MM.1S (cell line): ENCODE measurements around the gene TMEM272.

Experiments used
- DNase-seq: peaks from one replicate; pipeline ENCODE4 v3.0.0-alpha.2; 2015
- H2AFZ ChIP-seq: fragments of 300-600 bp; sonication (generic); 2 replicates; pipeline ENCODE4 v1.6.0; 2016; ENCODE audit warnings: antibody characterized with exemption, low read length
- H3F3A ChIP-seq: fragments of 300-600 bp; sonication (generic); 2 replicates; pipeline ENCODE4 v1.6.1; 2016; ENCODE audit warnings: mild to moderate bottlenecking, antibody characterized with exemption, low read length, moderate library complexity, mixed read lengths; ENCODE audit not compliant: insufficient read depth
- H3K27ac ChIP-seq: fragments of 300-600 bp; sonication (generic); 2 replicates; pipeline ENCODE4 v1.5.1; 2016; ENCODE audit warnings: mild to moderate bottlenecking, low read length
- H3K27me3 ChIP-seq: fragments of 300-600 bp; sonication (generic); replicated peaks from 2 replicates; pipeline ENCODE4 v1.6.0; 2016; ENCODE audit warnings: low read length; ENCODE audit not compliant: insufficient read depth
- H3K36me3 ChIP-seq: fragments of 300-600 bp; sonication (generic); replicated peaks from 2 replicates; pipeline ENCODE4 v1.6.1; 2016; ENCODE audit warnings: mild to moderate bottlenecking, low read length, mixed read lengths; ENCODE audit not compliant: insufficient read depth
- H3K4me1 ChIP-seq: fragments of 300-600 bp; sonication (generic); 2 replicates; pipeline ENCODE4 v1.6.1; 2016; ENCODE audit warnings: low read length, mixed read lengths
- H3K4me2 ChIP-seq: fragments of 300-600 bp; sonication (generic); 2 replicates; pipeline ENCODE4 v1.6.0; 2016; ENCODE audit warnings: low read depth, low read length
- H3K4me3 ChIP-seq: fragments of 300-600 bp; sonication (generic); 2 replicates; pipeline ENCODE4 v1.5.1; 2016; ENCODE audit warnings: low read length, mixed read lengths
- H3K79me2 ChIP-seq: fragments of 300-600 bp; sonication (generic); 2 replicates; pipeline ENCODE4 v1.6.1; 2016; ENCODE audit warnings: mixed run types, low read length, mixed read lengths
- H3K9ac ChIP-seq: fragments of 300-600 bp; sonication (generic); 2 replicates; pipeline ENCODE4 v1.6.1; 2016; ENCODE audit warnings: low read length, mixed read lengths
- H3K9me2 ChIP-seq: fragments of 300-600 bp; sonication (generic); replicated peaks from 2 replicates; pipeline ENCODE4 v1.6.1; 2016; ENCODE audit warnings: mild to moderate bottlenecking, low read length, mixed read lengths; ENCODE audit not compliant: insufficient read depth
- H3K9me3 ChIP-seq: fragments of 300-600 bp; sonication (generic); replicated peaks from 2 replicates; pipeline ENCODE4 v1.6.1; 2016; ENCODE audit warnings: mild to moderate bottlenecking, low read length, mixed read lengths; ENCODE audit not compliant: insufficient read depth
- H4K20me1 ChIP-seq: fragments of 300-600 bp; sonication (generic); 2 replicates; pipeline ENCODE4 v1.6.1; 2016; ENCODE audit warnings: mild to moderate bottlenecking, low read length, moderate library complexity, mixed read lengths; ENCODE audit not compliant: insufficient read depth
- EZH2 ChIP-seq: fragments of 300-600 bp; sonication (generic); optimal IDR thresholded peaks from 2 replicates; pipeline ENCODE3; 2017; ENCODE audit warnings: low read depth, mild to moderate bottlenecking, antibody characterized with exemption, low read length, mixed read lengths
- EZH2phosphoT487 ChIP-seq: fragments of 300-600 bp; sonication (generic); IDR thresholded peaks from 2 replicates; pipeline ENCODE4 v1.6.1; 2018; ENCODE audit warnings: antibody characterized with exemption, low read length
- TF ChIP-seq, protein P1 (sequence below): fragments of 300-600 bp; sonication (generic); IDR thresholded peaks from 2 replicates; pipeline ENCODE4 v1.5.1; 2016; ENCODE audit warnings: antibody characterized with exemption, low read length, mixed read lengths

The TMEM272 gene

DNA sequence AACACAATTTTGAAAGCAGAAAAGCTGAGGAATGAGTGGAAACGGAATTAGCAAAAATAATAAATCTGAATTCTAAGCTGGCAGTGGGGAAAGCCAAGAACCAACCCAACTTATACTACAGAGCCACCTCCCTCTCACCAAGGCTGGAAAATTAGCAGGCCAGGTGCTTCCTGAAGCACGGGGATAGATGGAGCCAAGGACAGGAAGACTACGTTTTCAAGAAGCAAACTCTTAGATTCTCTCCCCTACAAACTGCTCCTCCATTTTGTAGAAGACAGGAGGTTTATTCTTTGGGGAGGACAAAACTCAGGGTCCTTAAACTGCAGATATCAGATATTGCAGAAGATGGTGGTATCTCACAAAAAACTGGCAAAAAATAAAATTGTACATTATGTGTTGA is 25.6 kb upstream of the TMEM272 start:
- no peak overlapping the region for H3K4me3 ChIP-seq
- no peak overlapping the region for H3K27ac ChIP-seq
- no peak overlapping the region for H3K4me2 ChIP-seq
- no peaks in the 10 kb centered on the region for H3K79me2 ChIP-seq
- H2AFZ ChIP-seq, result no peak overlapping the region
- H3K36me3 ChIP-seq, result no peaks in the 10 kb centered on the region
- H3F3A ChIP-seq, result no peaks in the 10 kb centered on the region
- H3K9me3 ChIP-seq, result no peaks in the 10 kb centered on the region
- DNase-seq, result no peak
- TF ChIP-seq EZH2, result no peak
- TF ChIP-seq EZH2phosphoT487, result no peak
- TF ChIP-seq, protein P1, sequence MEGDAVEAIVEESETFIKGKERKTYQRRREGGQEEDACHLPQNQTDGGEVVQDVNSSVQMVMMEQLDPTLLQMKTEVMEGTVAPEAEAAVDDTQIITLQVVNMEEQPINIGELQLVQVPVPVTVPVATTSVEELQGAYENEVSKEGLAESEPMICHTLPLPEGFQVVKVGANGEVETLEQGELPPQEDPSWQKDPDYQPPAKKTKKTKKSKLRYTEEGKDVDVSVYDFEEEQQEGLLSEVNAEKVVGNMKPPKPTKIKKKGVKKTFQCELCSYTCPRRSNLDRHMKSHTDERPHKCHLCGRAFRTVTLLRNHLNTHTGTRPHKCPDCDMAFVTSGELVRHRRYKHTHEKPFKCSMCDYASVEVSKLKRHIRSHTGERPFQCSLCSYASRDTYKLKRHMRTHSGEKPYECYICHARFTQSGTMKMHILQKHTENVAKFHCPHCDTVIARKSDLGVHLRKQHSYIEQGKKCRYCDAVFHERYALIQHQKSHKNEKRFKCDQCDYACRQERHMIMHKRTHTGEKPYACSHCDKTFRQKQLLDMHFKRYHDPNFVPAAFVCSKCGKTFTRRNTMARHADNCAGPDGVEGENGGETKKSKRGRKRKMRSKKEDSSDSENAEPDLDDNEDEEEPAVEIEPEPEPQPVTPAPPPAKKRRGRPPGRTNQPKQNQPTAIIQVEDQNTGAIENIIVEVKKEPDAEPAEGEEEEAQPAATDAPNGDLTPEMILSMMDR, result no peak
- no peaks in the 10 kb centered on the region for H3K27me3 ChIP-seq
- no peak overlapping the region for H3K9ac ChIP-seq
- H3K9me2 ChIP-seq, result no peaks in the 10 kb centered on the region
- no peaks in the 10 kb centered on the region for H4K20me1 ChIP-seq
- no peaks in the 10 kb centered on the region for H3K4me1 ChIP-seq

DNA sequence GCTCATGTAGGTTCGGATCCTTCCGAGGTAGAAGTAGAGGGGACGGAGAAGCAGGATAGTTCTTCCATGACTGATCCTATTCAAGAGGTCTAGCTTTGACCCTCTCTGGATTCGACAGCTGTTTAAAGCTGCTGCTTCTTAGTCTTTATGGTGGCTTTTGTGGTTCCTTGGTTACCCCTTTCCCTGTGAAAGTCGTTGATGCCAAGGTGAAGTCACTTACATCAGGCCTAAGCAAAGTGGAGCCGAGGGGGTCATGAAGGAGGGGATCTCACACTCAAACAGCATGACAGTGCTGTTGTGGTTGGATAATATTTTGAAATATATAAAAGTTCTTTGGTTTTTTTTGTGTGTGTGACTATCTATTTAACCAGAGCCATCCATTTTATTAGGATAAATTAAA is 24.9 kb upstream of the TMEM272 start:
- Histone ChIP-seq H3K27me3 (no peaks in the 10 kb centered on the region), H3K9ac (no peak overlapping the region), H4K20me1 (no peaks in the 10 kb centered on the region), H3K9me3 (no peaks in the 10 kb centered on the region), H3K36me3 (no peaks in the 10 kb centered on the region), H3K79me2 (no peaks in the 10 kb centered on the region), H3K4me3 (no peak overlapping the region), H3F3A (no peaks in the 10 kb centered on the region), H3K9me2 (no peaks in the 10 kb centered on the region), H3K4me1 (no peaks in the 10 kb centered on the region), H2AFZ (no peak overlapping the region), H3K4me2 (no peak overlapping the region), H3K27ac (no peak overlapping the region)
- DNase-seq, result no peak
- TF ChIP-seq, protein P1, result no peak
- TF ChIP-seq EZH2, result no peak
- TF ChIP-seq EZH2phosphoT487, result no peak

DNA sequence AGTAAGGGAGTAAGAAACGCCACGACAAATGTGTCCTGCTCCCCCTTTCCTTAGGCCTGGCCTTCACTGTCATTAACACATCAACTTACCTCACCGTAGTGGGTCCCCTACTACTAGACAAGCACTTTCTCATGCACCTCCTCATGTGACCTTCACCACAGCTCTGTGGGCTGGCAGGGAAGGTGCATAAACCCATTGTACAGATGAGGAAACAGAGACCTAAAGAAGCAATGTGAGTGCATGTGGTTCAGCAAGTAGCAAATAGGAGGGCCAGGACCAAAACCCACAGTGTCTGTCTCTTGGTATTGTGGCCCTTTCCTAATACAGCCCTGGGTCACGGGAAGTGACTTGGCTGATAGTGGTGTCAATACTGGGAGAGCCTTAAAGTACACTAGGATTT is 22.1 kb upstream of the TMEM272 start:
- no peak for DNase-seq
- no peaks in the 10 kb centered on the region for H3K36me3 ChIP-seq
- no peaks in the 10 kb centered on the region for H3K27me3 ChIP-seq
- no peak overlapping the region for H3K27ac ChIP-seq
- H3K9me3 ChIP-seq, result no peaks in the 10 kb centered on the region
- H4K20me1 ChIP-seq, result no peaks in the 10 kb centered on the region
- H3K79me2 ChIP-seq, result no peaks in the 10 kb centered on the region
- H3K9ac ChIP-seq, result no peak overlapping the region
- no peaks in the 10 kb centered on the region for H3K9me2 ChIP-seq
- H3K4me3 ChIP-seq, result no peak overlapping the region
- H3K4me1 ChIP-seq, result no peaks in the 10 kb centered on the region
- H3K4me2 ChIP-seq, result no peak overlapping the region
- TF ChIP-seq, protein P1, result no peak
- no peak for TF ChIP-seq EZH2phosphoT487
- no peak for TF ChIP-seq EZH2
- no peaks in the 10 kb centered on the region for H3F3A ChIP-seq
- H2AFZ ChIP-seq, result no peak overlapping the region

DNA sequence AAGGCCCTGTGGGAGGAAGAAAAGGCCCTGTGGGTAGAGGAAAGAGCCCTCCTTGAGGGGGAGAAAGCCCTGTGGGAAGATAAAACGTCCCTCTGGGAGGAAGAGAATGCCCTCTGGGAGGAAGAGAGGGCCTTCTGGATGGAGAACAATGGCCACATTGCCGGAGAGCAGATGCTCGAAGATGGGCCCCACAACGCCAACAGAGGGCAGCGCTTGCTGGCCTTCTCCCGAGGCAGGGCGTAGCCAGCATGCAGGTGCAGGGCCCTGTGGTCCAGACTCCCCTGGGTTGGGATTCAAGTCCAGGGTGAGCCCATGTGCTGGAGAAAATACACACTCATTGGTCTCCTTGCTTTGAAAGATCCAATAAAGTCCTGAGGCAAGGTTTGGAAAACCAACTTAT is 20.9 kb upstream of the TMEM272 start:
- H3K9me3 ChIP-seq, result no peaks in the 10 kb centered on the region
- H3K36me3 ChIP-seq, result no peaks in the 10 kb centered on the region
- no peak for DNase-seq
- no peaks in the 10 kb centered on the region for H4K20me1 ChIP-seq
- no peak for TF ChIP-seq EZH2phosphoT487
- TF ChIP-seq, protein P1, result no peak
- H3K4me3 ChIP-seq, result no peak overlapping the region
- no peaks in the 10 kb centered on the region for H3K27me3 ChIP-seq
- H3K4me2 ChIP-seq, result no peak overlapping the region
- H3F3A ChIP-seq, result no peaks in the 10 kb centered on the region
- no peaks in the 10 kb centered on the region for H3K9me2 ChIP-seq
- no peaks in the 10 kb centered on the region for H3K79me2 ChIP-seq
- no peak overlapping the region for H3K9ac ChIP-seq
- no peak overlapping the region for H3K27ac ChIP-seq
- no peak overlapping the region for H2AFZ ChIP-seq
- no peaks in the 10 kb centered on the region for H3K4me1 ChIP-seq
